Stomach (tissue), 4 donors: ENCODE results near the gene OR10H2.

Experiments
- POLR2A ChIP-seq, 4 donors: fragments of 450-650 bp; IDR thresholded peaks; one replicate each; pipeline ENCODE4 v1.6.1; 2016; ENCODE audit warnings: antibody characterized with exemption in 4 of 4, control low read depth in 2 of 4, mild to moderate bottlenecking in 1 of 4, moderate library complexity in 1 of 4
- TF ChIP-seq, protein P1 (sequence below), 7 experiments: fragments of 450-650 bp in 4 of 7; fragments of 200-600 bp in 3 of 7; sonication (generic) in 3 of 7; IDR thresholded peaks; one replicate each; pipeline ENCODE4 v1.5.1; 2016 to 2019; ENCODE audit warnings: antibody characterized with exemption in 7 of 7, control low read depth in 2 of 7, mild to moderate bottlenecking in 1 of 7

DNA sequence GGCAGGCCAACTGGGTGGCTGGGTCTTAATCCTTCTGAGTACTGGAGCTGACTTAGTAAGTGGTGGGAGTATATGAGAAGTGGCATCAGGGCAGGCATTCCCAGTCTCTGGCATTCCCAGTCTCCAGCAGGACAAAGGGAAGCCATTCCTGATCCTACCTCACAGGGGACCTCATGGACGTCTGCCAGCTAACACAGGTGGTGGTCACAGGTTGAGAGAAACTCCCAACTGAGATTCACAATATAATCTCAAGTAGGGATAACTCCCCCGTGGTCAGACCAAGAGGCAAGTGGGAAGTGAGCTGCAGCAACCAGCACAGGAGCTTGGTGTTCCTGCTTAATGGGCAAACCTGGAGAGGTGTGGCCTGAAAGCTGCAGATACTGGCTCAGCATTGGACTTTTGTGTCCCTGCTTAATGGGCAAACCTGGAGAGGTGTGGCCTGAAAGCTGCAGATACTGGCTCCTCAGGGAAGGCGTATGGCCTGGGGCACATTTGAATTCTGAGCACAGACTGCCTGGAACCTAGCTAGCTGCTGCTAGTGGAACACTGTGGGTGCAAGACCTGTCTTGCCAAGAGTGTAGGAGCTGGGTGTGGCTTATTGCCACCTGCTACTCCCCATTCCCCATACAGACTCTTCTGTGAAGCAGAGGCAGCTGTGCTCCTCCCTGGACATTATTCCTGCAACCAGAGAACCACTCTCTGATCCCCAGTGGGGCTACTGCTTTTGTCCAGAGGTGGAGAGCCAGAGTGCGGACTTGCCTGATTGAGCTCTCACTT, 25.9 kb upstream of the OR10H2 start:
- TF ChIP-seq, protein P1, sequence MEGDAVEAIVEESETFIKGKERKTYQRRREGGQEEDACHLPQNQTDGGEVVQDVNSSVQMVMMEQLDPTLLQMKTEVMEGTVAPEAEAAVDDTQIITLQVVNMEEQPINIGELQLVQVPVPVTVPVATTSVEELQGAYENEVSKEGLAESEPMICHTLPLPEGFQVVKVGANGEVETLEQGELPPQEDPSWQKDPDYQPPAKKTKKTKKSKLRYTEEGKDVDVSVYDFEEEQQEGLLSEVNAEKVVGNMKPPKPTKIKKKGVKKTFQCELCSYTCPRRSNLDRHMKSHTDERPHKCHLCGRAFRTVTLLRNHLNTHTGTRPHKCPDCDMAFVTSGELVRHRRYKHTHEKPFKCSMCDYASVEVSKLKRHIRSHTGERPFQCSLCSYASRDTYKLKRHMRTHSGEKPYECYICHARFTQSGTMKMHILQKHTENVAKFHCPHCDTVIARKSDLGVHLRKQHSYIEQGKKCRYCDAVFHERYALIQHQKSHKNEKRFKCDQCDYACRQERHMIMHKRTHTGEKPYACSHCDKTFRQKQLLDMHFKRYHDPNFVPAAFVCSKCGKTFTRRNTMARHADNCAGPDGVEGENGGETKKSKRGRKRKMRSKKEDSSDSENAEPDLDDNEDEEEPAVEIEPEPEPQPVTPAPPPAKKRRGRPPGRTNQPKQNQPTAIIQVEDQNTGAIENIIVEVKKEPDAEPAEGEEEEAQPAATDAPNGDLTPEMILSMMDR (IDR thresholded peaks at IDR 0.05) = no peak
- TF ChIP-seq POLR2A (IDR thresholded peaks at IDR 0.05) = no peak
